Astrocyte (in vitro differentiated cells and primary cell): ENCODE data around the gene FHIT. TPM values are rescaled to one million over a fixed set of nuclear protein-coding genes. Genes with fewer than 3 reads are reported as not detected.

Experiments used
- DNase-seq: peaks from one replicate; pipeline ENCODE4 v3.0.0-alpha.2; 2010; ENCODE audit warnings: low read depth
- FAIRE-seq: peaks from 2 replicates; lab custom pipeline; 2011; peaks lifted over from hg19 to GRCh38; lab: Jason Lieb, UNC
- H2AFZ ChIP-seq: 2 replicates; pipeline ENCODE4 v1.6.0; 2012; ENCODE audit warnings: low read depth, low read length, inconsistent platforms
- H3K27ac ChIP-seq: 2 replicates; pipeline ENCODE4 v1.5.1; 2011; ENCODE audit warnings: low read depth, low read length, inconsistent platforms
- H3K27me3 ChIP-seq: 2 replicates; pipeline ENCODE4 v1.6.0; 2011; ENCODE audit warnings: low read length, inconsistent platforms; ENCODE audit not compliant: insufficient read depth
- H3K36me3 ChIP-seq: 2 replicates; pipeline ENCODE4 v1.5.1; 2011; ENCODE audit warnings: low read length, inconsistent platforms; ENCODE audit not compliant: insufficient read depth
- H3K4me1 ChIP-seq: 2 replicates; pipeline ENCODE4 v1.5.1; 2011; ENCODE audit warnings: low read length, inconsistent platforms; ENCODE audit not compliant: insufficient read depth
- H3K4me2 ChIP-seq: 2 replicates; pipeline ENCODE4 v1.6.0; 2012; ENCODE audit warnings: low read length, inconsistent platforms
- H3K4me3 ChIP-seq: 2 replicates; pipeline ENCODE4 v1.5.1; 2011; ENCODE audit warnings: low read depth, mild to moderate bottlenecking, low read length, inconsistent platforms; ENCODE audit not compliant: insufficient read depth
- H3K79me2 ChIP-seq: 2 replicates; pipeline ENCODE4 v1.6.0; 2012; ENCODE audit warnings: mild to moderate bottlenecking, low read length, inconsistent platforms; ENCODE audit not compliant: insufficient read depth
- H3K9ac ChIP-seq: 2 replicates; pipeline ENCODE4 v1.6.0; 2012; ENCODE audit warnings: mild to moderate bottlenecking, low read length, inconsistent platforms
- H3K9me3 ChIP-seq: 2 replicates; pipeline ENCODE4 v1.5.1; 2012; ENCODE audit warnings: low read depth, mild to moderate bottlenecking, low read length, inconsistent platforms; ENCODE audit not compliant: insufficient read depth
- H4K20me1 ChIP-seq: 2 replicates; pipeline ENCODE4 v1.6.0; 2012; ENCODE audit warnings: low read length, inconsistent platforms; ENCODE audit not compliant: insufficient read depth
- H3K27ac Mint-ChIP-seq: one replicate; pipeline ENCODE4 v1.8.0; 2021; ENCODE audit warnings: mild to moderate bottlenecking, mixed read lengths; ENCODE audit not compliant: unreplicated experiment
- H3K27me3 Mint-ChIP-seq: one replicate; pipeline ENCODE4 v1.8.0; 2021; ENCODE audit warnings: low read depth, mixed read lengths; ENCODE audit not compliant: unreplicated experiment
- H3K36me3 Mint-ChIP-seq: one replicate; pipeline ENCODE4 v1.8.0; 2021; ENCODE audit warnings: low read depth, mixed read lengths; ENCODE audit not compliant: unreplicated experiment
- H3K4me1 Mint-ChIP-seq: one replicate; pipeline ENCODE4 v1.8.0; 2021; ENCODE audit warnings: low read depth, mixed read lengths; ENCODE audit not compliant: unreplicated experiment
- H3K4me3 Mint-ChIP-seq: one replicate; pipeline ENCODE4 v1.8.0; 2021; ENCODE audit warnings: mild to moderate bottlenecking, moderate library complexity, mixed read lengths; ENCODE audit not compliant: unreplicated experiment
- H3K9me3 Mint-ChIP-seq: one replicate; pipeline ENCODE4 v1.8.0; 2021; ENCODE audit warnings: mild to moderate bottlenecking, mixed read lengths; ENCODE audit not compliant: unreplicated experiment
- EZH2 ChIP-seq: IDR thresholded peaks from 2 replicates; pipeline ENCODE4 v1.6.1; 2012; ENCODE audit warnings: mild to moderate bottlenecking, low read length, inconsistent platforms; ENCODE audit not compliant: insufficient read depth
- total RNA-seq: library from RNA; stranded (reverse); gene quantifications from 2 replicates; pipeline ENCODE4 v1.2.1, GENCODE V29; 2021
- TF ChIP-seq, protein P1 (sequence below): IDR thresholded peaks from 2 replicates; pipeline ENCODE4 v1.5.1; 2011; ENCODE audit warnings: low read depth, mild to moderate bottlenecking, inconsistent platforms, low read length, moderate library complexity; ENCODE audit not compliant: insufficient read depth

The FHIT gene
- total RNA-seq, 1 donor from 2014 or later = 6.7 TPM

DNA sequence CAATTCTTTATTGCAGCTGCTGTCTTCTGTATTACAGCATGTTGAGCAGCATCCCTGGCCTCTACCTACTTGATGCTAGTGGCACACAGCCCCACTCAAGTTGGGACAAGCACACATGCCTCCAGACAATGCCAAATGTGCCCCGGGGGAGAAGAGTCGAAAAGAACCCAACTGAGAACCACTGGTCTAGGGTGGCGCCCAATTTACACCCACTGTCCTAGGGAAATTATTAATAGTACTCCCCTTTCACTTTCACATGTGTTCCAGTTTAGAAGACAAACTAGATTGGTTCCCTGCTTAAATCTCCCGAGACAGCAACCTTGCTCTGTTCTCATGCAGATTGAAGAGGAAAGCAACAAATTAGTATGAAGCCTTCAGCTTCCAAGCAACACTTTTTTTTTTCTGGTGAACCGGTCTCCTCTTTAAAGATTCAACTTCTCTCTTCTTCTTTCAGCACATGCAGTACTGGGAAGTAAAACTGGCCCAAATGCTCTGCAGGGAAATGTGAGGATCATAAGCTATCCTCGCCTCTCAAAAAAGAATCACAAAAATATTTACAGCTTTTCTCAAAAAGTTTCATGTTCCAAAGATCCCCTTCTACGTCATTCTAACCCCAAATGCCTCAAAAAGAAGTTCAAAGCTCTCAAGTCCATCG, 1377.5 kb downstream of the FHIT start:
- no peaks in the 10 kb centered on the region for H3K36me3 Mint-ChIP-seq
- Histone ChIP-seq H3K27me3 (peaks cover 2% of the 10 kb centered on the region), H4K20me1 (no peaks in the 10 kb centered on the region), H2AFZ (no peak overlapping the region), H3K9me3 (no peaks in the 10 kb centered on the region), H3K27ac (no peak overlapping the region), H3K4me2 (no peak overlapping the region), H3K36me3 (no peaks in the 10 kb centered on the region), H3K4me1 (peaks cover 6% of the 10 kb centered on the region), H3K9ac (no peak overlapping the region), H3K4me3 (no peak overlapping the region), H3K79me2 (no peaks in the 10 kb centered on the region)
- no peak overlapping the region for H3K27ac Mint-ChIP-seq
- H3K4me3 Mint-ChIP-seq = no peak overlapping the region
- FAIRE-seq = no peak
- DNase-seq = no peak
- TF ChIP-seq, protein P1, sequence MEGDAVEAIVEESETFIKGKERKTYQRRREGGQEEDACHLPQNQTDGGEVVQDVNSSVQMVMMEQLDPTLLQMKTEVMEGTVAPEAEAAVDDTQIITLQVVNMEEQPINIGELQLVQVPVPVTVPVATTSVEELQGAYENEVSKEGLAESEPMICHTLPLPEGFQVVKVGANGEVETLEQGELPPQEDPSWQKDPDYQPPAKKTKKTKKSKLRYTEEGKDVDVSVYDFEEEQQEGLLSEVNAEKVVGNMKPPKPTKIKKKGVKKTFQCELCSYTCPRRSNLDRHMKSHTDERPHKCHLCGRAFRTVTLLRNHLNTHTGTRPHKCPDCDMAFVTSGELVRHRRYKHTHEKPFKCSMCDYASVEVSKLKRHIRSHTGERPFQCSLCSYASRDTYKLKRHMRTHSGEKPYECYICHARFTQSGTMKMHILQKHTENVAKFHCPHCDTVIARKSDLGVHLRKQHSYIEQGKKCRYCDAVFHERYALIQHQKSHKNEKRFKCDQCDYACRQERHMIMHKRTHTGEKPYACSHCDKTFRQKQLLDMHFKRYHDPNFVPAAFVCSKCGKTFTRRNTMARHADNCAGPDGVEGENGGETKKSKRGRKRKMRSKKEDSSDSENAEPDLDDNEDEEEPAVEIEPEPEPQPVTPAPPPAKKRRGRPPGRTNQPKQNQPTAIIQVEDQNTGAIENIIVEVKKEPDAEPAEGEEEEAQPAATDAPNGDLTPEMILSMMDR = no peak
- TF ChIP-seq EZH2 = no peak
- peaks cover 3% of the 10 kb centered on the region for H3K9me3 Mint-ChIP-seq
- H3K4me1 Mint-ChIP-seq = peaks cover 3% of the 10 kb centered on the region
- H3K27me3 Mint-ChIP-seq = peaks cover 2% of the 10 kb centered on the region

DNA sequence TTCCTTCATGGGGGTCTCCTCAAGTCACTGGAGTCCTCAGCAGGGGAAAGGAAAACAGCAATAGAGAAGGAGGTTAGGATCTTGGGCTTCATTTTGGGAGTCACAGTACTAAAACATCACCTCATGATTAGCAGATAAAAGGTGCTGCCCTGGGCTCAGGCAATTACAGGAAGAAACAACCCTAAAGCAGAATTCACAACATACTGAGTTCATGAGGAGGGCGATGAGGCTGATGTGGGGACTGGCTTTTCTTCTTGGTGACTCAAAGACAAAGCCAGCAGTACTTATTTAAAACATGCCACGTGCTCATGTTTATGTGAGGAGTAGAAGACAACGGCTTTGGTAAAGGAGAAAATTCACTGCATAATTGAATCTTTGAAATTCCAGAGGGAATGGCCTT, 1379.1 kb downstream of the FHIT start:
- peaks cover 3% of the 10 kb centered on the region for H3K9me3 Mint-ChIP-seq
- peaks cover 2% of the 10 kb centered on the region for H3K27me3 Mint-ChIP-seq
- TF ChIP-seq EZH2 = no peak
- TF ChIP-seq, protein P1 = no peak
- Histone ChIP-seq H4K20me1 (no peaks in the 10 kb centered on the region), H3K36me3 (no peaks in the 10 kb centered on the region), H3K9ac (no peak overlapping the region), H3K27me3 (no peaks in the 10 kb centered on the region), H3K4me2 (no peak overlapping the region), H3K27ac (no peak overlapping the region), H3K4me1 (no peaks in the 10 kb centered on the region), H3K4me3 (no peak overlapping the region), H3K9me3 (no peaks in the 10 kb centered on the region), H3K79me2 (no peaks in the 10 kb centered on the region), H2AFZ (no peak overlapping the region)
- H3K27ac Mint-ChIP-seq = no peak overlapping the region
- DNase-seq = no peak
- no peak for FAIRE-seq
- no peaks in the 10 kb centered on the region for H3K36me3 Mint-ChIP-seq
- H3K4me3 Mint-ChIP-seq = no peak overlapping the region
- H3K4me1 Mint-ChIP-seq = no peaks in the 10 kb centered on the region
